MM.1S (cell line): Measurements from ENCODE around the gene ZNF664.

Experiments
- CTCF ChIP-seq: fragments of 300-600 bp; sonication (generic); IDR thresholded peaks from 2 replicates; pipeline ENCODE4 v1.5.1; 2016; ENCODE audit warnings: antibody characterized with exemption, low read length, mixed read lengths
- EZH2 ChIP-seq: fragments of 300-600 bp; sonication (generic); optimal IDR thresholded peaks from 2 replicates; pipeline ENCODE3; 2017; ENCODE audit warnings: low read depth, mild to moderate bottlenecking, antibody characterized with exemption, low read length, mixed read lengths
- EZH2phosphoT487 ChIP-seq: fragments of 300-600 bp; sonication (generic); IDR thresholded peaks from 2 replicates; pipeline ENCODE4 v1.6.1; 2018; ENCODE audit warnings: antibody characterized with exemption, low read length

DNA sequence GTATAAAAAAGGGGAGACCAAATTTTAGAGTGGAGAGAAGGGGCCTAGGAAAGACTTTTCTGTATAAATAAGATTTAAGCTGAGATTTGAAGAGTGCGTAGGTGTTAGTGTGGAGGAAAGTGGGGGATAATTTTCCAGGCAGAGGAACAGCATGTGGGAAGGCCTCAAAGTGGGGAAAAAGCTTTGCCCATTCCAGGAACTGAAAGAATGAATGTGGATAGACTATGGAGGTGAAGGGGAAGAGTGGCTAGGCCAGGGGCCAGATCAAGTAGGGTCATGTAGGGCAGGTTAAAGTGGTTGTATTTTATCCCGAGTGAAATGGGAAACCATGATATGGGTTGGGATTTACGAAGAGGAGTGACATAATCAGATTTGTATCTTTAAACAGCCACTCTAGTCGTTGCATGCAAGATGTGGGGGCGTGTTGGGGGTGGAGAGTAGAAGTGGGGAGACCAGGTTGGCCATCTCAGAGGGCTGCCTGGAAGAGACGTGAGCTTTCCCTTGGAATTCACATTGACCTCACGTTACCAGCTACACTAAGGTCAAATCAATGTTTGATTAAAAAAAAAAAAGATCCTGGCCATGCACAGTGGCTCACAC lies 3.3 kb downstream of the ZNF664 start:
- TF ChIP-seq CTCF, result no peak
- no peak for TF ChIP-seq EZH2
- TF ChIP-seq EZH2phosphoT487, result no peak
